Body of pancreas (tissue), 4 donors: ENCODE measurements around the gene SPTBN1.

ENCODE experiments used
- POLR2A ChIP-seq, 3 donors: fragments of 450-650 bp; IDR thresholded peaks; one replicate each; pipeline ENCODE4 v1.6.1; 2016; ENCODE audit warnings: antibody characterized with exemption in 3 of 3, mild to moderate bottlenecking in 2 of 3
- TF ChIP-seq, protein P1 (sequence below), 7 experiments: fragments of 450-650 bp in 4 of 7; fragments of 200-600 bp in 3 of 7; sonication (generic) in 3 of 7; IDR thresholded peaks; one replicate each; pipeline ENCODE4 v1.5.1; 2016 to 2019; ENCODE audit warnings: antibody characterized with exemption in 7 of 7

DNA sequence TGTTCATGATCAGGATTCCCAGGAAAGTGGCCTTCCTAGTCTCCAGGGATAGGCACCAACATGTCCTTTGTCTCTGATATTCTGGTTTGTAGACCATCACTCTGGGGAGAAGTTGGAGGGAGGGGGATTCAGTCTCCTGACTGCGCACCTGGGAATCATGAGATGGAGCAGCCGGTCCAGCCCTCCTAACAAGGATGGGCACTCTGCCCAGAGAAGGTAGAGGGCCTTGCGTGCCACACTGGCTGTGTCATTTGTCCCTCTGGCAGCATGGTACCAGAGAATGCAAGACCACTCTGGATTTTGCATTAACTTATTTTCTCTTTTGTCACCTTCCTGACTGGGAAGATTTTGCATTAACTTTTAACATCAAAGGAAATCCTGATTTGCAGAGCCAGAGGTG lies 192.1 kb downstream of the SPTBN1 start:
- TF ChIP-seq, protein P1, sequence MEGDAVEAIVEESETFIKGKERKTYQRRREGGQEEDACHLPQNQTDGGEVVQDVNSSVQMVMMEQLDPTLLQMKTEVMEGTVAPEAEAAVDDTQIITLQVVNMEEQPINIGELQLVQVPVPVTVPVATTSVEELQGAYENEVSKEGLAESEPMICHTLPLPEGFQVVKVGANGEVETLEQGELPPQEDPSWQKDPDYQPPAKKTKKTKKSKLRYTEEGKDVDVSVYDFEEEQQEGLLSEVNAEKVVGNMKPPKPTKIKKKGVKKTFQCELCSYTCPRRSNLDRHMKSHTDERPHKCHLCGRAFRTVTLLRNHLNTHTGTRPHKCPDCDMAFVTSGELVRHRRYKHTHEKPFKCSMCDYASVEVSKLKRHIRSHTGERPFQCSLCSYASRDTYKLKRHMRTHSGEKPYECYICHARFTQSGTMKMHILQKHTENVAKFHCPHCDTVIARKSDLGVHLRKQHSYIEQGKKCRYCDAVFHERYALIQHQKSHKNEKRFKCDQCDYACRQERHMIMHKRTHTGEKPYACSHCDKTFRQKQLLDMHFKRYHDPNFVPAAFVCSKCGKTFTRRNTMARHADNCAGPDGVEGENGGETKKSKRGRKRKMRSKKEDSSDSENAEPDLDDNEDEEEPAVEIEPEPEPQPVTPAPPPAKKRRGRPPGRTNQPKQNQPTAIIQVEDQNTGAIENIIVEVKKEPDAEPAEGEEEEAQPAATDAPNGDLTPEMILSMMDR (IDR thresholded peaks at IDR 0.05) = no peak
- no peak for TF ChIP-seq POLR2A (IDR thresholded peaks at IDR 0.05)
